ELR (cell line): ENCODE results near the gene XIST.
"Not testable (repeated sequence)": the region's sequence is repeated elsewhere in the genome, so short reads cannot be mapped to it uniquely, and the experiment has no call there.

Experiments
- DNase-seq: peaks from one replicate; pipeline ENCODE4 v3.0.0-alpha.2; 2015; ENCODE audit warnings: low read depth

Gene XIST

DNA sequence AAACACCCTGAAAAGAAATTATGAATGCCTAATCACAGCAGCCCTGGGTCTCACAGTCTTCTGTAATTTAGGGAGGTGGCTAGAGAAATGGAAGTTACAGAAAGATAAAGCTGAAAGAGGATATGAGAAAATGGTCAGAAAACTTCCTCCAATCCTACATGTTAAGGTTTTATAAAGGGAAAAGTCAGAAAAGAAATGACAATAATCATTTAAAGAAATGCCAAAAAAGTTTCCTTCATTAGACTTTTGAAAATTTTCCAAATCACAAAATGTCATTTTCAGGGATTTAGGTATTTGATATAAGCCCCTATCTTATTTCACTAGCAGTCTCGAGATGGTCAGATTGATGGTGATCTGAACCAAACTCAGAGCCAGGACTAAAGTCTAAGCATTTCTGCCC, 13.4 kb downstream of the XIST start:
- DNase-seq: no peak

DNA sequence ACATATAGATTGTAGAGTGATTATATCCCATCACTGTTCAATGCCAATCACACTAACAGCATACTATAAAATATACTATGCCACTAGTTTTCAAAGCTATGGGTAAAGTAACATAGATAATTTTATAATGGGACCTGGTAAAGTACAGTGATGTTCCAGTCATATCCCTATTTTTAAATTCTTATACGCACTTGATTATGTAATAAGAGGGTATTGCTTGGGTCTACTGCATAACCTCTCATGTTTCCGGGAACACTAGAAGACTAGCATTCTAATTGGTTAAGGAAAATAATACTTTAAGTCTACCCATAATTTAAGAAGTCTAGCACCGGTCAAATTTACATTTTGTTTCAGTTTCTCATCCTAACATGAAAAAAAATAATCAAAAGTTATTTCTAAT, 14.4 kb downstream of the XIST start:
- no peak for DNase-seq

DNA sequence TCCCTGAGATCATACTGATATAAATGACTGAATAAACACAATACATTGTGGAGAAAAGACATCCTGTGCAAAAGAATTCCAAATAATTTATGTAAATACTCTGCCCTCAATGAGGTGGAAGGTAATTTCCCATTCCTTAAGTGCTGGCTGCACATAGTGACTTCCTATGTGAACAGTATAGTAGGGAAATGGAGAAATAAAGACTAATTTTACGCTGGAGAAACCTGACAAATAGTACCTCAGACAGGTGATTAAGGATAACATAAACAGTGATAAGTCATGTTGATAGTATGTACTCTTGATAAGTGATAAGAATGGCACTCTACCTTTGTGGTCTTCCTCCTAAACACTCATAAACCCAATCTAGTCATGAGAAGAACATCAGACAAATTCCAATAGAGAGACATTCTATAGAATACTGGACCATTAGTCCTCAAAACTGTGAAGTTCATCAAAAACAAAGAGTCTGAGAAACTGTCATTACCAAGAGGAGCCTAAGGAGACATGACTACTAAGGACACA, 15.5 kb downstream of the XIST start:
- no peak for DNase-seq

DNA sequence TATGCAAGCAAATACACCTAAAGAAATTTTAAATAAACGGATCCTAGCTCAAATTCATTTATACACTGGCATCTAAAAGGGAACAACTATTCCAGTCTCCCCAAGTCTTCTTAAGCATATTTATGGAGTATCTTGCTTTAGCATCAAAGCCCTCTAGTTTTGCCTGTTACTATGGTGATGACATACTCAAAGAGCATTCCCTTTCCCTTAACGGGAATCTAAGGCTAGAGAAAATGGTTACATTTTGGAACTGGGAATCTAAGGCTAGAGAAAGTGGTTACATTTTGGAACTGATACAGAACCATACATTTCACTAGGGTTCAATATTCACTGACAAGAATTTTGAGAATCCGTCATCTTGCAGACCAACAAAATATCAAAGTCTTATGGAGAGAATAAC, 18.3 kb downstream of the XIST start:
- DNase-seq: no peak

DNA sequence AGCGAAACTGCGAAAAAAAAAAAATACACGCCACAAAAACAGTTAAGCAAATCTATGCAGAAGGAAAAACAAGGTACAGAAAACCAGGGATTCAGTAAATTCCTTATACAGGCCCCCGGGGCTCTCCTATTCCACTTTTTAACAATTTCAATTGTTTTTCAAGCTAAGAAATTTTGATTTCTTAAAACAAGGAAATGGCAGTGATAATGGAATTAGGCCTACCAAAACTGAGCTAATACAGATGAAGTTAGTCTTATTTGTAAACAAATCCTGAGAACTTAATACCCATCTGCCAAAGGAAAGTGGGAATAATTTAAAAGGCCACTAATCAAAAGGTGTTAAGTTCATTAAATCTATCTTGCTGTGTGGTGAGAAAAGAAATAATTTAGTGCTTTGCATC, 20.2 kb downstream of the XIST start:
- no peak for DNase-seq

DNA sequence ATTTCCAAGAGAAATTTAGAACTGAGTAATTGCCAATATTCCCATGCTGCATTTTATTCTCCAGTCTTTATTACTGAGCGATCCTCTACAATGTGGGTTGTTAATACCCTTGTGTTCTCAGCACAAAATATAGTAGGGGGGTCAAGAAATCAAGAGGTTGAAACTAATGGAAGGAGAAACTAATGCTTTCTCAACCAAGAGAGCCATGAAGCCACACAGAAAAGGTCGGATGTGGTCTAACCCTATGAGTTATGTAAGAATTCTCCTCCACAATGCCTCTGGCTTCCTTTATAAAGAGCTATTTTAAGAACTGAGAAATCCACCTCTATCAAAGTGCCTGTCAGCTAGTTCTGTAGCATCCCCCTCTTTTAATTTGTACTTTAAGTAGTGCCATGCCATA, 21.0 kb downstream of the XIST start:
- no peak for DNase-seq

DNA sequence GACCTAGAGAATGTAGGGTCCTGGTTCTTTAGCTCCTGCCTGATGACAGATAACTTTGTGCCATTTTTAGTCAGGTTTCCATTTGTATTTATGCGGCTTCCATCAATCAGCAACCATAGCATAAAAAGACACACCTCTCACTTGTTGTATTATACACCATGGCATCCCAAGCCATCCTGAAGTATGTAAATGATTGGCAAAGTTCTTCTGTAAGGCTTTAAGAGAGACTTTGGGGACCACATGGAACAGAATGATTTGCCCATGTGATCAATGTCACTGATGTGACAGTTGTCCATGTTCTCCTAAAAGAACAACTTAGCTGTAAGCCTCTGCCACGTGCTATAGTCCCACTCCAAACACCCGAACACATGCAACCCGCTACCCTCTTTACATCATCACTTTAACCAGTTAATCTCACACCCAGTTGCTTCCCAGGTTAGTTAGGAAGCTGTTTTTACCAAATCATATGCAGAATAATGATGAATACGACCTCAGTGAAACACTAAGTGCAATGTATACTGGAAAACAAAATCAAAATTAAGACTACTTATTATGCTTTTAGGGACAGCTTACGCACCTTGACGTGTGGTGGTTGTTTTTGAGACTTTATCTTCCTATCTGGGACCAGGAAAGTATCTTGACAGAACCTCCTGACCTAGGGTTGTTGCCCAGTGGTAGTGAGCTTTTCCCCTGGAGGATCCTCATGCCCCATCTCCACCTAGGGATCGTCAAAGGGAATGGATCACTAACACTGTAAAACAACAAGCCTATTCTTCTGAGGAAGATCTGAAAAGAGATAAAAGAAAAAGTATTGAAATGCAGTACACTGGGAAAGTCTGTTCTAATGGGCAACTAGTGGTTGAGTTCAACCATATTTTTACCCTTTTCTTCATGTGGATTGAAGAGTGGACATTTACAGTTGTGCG, 21.8 kb downstream of the XIST start:
- no peak for DNase-seq

DNA sequence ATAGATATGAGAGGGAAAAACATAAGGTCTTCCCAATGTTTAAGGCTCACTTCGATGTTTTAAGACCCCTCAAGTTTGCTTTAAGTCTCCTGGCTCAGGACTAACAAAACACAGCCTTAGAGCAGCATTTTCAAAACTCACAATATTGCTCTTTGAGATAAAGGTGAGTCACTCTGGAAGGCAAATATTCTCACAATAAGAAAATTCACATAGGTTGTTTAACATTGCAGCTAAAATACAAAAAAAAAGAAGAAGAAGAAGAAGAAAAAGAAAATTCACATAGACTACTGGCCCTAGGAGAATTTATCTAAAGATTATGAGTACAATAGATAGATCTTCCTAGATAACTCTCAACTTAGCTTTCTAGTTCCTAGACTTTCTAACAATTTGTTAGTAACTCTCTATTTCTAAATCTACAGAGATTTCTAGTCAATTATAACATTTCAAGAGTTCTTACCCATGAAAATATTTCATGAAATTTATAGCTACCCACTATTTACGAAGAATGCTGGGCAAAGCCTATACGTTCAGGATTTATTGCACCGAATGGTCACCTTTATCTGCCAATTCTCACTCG, 22.5 kb downstream of the XIST start:
- DNase-seq: no peak

DNA sequence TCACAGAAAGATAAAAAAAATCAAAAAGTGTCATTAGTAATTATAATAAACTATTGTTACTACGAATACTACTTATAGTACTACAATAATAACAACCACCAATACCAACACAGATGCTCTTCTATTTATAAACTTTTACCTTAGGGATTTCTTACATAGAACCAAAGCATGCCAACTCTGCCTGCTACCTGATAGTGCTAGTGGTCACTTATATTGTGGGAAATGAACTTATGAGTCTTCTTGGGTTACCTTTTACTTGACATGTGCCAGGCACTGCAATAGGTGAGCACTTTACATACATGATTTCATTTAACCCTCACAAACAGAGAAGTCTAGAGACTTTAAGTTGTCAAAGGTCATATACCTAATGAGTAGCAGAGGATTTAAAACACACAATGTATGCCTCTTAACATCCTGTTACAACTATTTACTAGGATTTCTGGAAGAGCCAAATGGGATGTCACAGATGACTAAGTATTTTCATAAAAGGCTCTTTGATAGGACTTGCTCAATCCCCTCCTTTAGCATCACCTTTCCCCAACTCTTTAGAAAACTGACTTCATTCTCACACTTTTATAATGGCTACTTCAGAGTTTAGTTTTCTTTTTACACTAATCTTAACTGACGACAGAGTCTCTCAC, 24.3 kb downstream of the XIST start:
- no peak for DNase-seq

DNA sequence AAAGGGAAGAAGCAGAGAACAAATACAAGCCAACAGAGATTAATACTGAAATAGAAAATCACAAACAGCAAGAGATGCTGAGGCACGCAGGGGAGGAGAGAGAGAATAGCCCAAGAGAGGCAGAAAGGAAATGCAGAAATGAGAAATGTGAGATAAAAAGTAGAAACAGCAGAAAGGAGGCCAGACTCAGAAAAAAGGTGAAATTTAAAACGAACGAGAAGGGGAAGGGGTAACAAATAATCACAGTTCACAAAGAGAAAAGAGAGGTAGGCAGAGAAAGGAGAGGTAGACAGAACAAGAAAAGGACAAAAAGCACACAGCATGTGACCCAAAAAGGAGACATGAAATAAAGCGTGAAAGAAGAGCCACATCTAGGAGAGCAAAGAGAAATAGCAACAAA, 25.1 kb downstream of the XIST start:
- DNase-seq: no peak

DNA sequence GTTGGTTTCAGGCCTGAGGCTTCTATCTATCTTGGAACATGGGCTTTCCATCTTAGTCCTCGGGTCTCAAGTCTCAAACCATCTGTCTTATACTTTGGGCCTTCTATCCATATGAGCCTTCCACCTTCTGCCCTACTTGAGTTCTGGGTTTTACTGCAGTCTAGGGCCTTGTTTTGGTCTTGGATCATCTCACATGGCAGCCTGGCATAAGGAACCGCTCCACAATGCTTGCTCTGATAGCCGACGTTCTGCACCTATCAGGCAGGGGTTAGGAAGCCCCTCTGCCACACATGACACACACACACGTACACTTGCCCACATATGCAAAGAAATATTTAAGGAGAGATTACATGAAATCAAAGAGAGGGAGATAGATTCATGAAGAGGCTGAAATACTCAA, 25.5 kb downstream of the XIST start:
- DNase-seq: no peak

DNA sequence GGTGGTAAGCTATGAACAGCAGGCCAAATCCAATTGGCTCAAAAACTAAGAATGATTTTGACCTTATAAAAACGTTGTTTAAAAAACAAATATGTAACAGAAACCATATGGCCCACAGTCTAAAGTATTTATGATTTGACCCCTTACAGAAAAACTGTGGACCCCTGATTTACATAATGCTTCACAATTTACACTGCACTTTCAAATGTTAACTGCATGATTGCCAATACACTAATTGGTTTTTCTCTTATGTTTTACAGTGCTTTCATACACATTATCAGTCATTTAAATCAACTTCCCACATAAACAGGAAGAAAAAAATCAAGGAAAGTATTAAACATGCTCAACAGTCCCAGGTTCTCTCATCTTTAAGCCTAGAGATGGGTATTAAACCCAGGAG, 26.9 kb downstream of the XIST start:
- DNase-seq: no peak

DNA sequence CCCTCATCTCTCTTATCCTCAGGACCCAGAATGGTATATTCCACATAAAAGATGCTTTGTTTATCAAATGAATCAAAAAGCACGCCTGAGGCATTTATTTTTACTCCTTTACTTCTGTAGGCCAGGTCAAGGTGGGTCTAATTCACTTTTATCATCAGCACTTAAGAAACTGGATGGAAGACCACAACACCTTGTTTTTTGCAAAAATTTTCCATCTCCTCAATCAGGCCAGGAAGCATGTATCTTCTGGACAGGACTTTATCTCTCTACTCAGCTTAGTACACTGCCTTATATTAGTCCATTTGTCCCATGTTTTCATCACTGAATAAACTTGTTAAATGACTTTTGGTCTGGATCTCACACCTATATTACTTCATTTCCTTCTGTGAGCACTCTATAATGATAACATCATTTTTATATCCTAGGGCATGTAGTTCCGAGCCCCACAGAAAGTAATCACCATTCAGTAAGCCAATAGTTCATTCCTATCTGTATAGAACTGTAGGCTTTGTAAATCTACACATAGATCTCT, 29.0 kb downstream of the XIST start:
- DNase-seq: no peak

DNA sequence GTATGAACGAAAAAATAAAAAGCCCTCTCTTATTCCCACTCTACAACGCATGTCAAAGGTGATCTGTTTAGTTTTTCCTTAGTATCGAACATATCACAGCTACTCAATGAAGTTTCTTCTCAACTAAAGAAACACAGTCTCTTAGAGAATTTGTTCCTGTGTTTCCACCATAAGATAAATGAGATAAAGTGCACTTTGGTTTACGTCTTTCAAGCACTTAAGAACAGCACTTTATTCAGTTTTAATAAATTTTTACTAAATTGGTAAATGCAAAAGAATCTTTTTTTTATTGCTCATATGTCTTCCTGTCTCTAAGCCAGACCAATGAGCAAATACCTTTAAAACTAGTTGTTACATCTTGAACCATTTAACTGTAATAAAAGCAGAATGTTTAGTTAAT, 29.7 kb downstream of the XIST start:
- DNase-seq: no peak

DNA sequence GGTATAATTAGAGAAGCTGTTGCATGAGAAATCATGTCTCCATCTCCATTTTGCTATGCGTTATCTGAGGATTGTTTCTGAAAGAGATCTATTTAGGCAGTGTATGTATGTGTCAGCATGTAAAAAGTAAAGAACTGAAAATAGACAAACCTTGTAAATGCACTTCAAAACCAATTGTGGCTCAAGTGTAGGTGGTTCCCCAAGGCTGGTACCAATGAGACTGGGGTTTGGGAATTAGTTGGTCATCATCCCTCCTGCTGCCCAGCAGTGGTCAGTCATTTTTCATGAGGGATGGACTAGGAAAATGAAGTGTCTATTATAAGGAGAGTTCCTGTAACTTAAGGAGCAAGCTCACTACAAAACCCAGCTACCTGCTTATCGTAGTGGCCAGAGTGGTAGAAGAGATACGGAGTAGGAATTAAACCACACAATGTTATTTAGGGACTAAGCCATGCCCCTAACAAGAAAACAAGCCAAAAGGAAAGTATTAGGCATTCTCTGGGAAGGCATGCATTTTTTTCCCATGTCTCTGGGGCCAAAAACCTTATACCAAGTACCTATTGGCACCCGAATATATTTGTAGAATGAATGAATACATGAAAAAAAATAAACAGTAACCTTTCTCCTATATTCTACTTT, 30.5 kb downstream of the XIST start:
- DNase-seq: no peak

DNA sequence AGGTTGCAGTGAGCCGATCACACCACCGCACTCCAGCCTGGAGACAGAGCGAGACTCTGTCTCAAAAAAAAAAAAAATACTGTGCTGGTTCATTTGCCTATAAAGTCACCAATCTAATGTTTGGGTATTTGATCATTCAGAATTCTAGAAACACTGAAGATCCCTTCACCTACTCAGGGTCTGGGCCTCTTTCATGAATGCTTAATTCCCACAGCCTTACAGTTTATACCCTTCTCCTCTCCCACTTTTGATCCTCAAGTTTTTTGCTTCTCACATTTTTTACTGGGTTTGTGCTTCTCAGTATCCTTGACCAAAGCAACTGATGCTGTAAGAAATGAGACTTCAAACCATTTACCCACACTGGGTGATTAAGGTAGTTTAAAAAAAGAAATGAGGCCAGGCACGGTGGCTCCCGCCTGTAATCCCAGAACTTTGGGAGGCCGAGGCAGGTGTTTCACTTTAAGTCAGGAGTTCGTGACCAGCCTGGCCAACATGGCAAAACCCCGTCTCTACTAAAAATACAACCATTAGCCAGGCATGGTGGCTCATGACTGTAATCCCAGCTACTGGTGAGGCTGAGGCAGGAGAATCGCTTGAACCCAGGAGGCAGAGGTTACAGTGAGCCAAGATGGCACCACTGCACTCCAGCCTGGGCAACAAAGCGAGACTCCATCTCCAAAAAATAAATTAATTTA, 32.5 kb downstream of the XIST start:
- not testable (repeated sequence) for DNase-seq

DNA sequence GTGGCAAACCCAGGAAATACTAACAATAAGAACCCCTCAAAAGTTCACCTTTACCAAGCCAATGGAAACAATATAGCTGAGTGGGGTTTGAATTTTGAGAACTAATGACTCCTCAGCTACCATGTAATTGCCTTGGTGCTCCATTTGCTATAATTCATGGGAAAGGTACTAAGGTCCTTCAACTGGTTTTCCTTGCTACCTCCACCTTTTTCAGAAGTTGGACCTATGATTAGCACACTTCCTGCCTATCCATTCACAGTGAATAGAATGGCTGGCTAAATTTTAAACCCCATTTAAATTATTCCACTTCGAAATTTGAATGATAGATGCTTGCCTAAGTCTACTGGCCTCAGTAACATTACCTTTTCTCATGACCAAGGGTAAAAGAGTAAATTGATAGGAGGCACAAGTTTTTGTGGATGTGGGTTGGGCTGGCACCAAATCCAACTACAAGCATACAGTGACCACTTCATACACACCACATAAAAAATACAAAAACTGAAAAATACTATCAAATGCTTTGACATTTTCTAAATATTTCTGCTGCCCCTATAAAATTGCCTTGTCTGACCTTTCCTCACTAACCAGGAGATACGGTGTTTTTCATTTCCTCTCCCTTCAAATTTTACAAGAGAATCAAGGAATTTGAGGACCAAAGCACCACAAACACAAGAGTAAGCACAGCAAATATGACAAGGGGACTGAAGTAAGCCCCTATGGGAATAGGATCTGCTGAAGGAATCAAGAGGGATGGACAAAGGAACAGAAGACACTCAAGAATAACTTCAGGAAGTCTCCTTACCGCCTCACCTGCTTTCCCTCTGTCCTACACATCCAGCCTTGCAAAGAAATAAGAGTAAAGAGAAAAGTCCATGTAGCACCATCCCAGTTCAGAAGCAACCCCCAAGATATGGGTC, 34.1 kb downstream of the XIST start:
- no peak for DNase-seq

DNA sequence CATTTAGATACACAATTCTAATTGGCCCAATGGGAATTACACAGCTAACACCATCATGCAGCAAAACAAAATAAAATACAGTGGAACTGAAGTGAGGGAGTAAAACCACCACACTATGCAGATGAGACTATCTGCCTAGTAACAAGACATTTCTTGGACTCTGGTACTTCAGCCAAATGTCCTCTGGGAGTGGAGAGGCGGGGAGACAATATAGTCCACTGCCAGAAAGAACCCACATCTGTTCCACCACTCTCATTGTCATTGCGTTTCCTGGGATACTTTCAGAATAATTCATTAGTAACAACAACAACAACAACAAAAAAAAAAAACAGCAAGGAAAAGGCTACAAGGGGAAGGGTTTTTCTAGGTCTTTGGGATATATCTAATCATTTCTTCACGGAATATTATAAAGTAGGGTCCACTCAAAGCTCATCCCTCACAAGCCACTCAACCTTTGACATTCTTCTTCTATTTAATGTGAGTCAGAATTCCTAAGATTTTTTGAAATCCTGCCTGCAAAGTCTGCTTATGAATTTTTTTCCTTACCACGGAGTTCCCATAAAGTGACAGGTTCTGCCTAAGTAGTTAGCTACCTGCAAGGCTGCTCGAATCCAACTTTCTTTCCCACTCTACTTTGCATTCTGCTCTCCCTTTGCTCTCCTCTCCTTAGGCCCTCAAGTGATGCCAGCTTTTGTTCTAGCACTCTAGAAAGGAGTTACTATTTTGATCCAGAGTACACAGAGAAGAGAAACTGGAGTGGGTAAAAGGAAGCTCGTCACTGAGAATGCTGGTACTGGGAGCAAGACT, 34.9 kb downstream of the XIST start:
- peak; percentile 3 for DNase-seq

DNA sequence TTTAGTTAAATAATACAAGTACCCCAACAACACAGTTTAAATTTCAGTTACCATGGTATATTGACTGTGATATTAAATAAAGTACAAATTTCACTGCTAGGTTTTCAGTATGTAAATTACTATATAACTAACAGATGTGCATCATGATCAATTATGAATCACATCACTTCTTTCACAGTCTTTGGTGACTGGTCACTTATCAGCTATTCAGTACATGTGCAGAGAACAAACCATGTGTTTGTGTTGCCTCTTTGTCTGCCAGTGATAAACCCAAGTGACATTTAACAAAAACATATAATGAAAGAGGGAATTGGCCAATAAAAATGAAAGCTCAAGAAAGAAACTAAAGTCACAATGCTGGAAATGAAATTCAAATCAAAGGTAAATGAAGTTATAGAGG, 40.3 kb downstream of the XIST start:
- DNase-seq: peak; percentile 27

DNA sequence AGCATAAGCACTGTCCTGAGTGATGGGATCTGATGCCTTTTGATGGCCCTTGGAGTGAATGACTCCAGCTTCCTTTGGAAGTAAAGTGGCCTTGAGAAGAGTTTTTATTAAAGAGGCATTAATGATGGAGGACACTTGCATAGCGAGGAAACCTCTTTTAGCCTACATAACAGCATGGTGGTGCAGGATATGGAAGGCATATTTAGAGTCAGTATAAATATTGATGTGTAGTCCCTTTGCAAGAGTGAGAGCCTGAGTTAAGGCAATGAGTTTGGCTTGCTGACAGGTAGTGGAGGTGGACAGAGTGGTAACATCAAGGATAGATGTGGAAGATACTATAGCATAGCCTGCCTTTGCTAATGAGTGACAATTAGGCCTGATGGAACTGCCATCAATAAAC, 48.4 kb downstream of the XIST start:
- DNase-seq: not testable (repeated sequence)
